Measurements from ENCODE around the gene MYO3B.
"Not testable (repeated sequence)": the region's sequence is repeated elsewhere in the genome, so short reads cannot be mapped to it uniquely, and the experiment has no call there.

Gene MYO3B

DNA sequence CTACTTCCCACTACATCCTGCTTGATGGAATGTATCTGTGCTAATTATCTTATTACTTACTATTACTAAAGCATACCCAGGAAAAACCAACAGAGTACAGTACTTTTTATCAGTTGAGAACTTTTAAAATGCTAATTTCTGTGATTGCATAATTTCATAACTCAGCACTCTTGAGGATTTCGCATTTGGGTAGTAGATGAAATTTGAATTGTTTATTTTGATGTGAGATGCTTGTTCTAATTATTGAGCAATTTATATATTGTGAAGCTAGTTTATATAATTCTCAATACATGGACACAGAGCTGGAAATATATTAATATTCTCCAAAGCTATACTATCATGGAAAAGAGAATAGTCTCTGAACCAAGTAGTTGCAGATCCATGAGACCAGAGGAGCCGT, 432.7 kb downstream of the MYO3B start:
- H3K27me3 ChIP-seq = no peaks in the 10 kb centered on the region
- DNase-seq = no peak
- TF ChIP-seq, protein P1, sequence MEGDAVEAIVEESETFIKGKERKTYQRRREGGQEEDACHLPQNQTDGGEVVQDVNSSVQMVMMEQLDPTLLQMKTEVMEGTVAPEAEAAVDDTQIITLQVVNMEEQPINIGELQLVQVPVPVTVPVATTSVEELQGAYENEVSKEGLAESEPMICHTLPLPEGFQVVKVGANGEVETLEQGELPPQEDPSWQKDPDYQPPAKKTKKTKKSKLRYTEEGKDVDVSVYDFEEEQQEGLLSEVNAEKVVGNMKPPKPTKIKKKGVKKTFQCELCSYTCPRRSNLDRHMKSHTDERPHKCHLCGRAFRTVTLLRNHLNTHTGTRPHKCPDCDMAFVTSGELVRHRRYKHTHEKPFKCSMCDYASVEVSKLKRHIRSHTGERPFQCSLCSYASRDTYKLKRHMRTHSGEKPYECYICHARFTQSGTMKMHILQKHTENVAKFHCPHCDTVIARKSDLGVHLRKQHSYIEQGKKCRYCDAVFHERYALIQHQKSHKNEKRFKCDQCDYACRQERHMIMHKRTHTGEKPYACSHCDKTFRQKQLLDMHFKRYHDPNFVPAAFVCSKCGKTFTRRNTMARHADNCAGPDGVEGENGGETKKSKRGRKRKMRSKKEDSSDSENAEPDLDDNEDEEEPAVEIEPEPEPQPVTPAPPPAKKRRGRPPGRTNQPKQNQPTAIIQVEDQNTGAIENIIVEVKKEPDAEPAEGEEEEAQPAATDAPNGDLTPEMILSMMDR (IDR thresholded peaks at IDR 0.05; ENCODE audit: low read depth, low read length) = no peak
- H3K9me3 ChIP-seq = no peaks in the 10 kb centered on the region
- no peaks in the 10 kb centered on the region for H3K4me1 ChIP-seq
- H3K36me3 ChIP-seq = no peaks in the 10 kb centered on the region
- no peak overlapping the region for H3K4me3 ChIP-seq (ENCODE audit: low read depth, low read length)

DNA sequence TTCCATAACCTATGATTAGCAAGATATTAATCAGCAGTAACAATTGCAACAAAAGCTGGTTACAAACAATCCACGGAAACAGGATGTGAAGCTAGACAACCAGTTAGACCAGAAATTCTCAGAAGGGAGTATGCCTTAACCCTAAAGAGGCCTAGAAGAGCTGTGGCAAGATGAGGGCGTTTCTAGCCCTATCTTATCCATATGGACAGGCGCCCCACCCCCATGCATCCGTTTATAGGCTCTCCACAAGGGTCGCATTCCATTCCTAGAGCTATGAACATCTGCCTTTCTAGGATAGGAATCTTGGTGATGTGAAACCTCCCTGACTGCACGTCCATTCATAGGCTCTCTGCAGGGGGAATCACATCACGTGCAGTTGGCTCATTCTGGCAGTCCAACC, 441.0 kb downstream of the MYO3B start:
- H3K27me3 ChIP-seq; H3K4me1 ChIP-seq; H3K36me3 ChIP-seq; DNase-seq; H3K9me3 ChIP-seq; H3K4me3 ChIP-seq (ENCODE audit: low read depth, low read length): not testable (repeated sequence)

DNA sequence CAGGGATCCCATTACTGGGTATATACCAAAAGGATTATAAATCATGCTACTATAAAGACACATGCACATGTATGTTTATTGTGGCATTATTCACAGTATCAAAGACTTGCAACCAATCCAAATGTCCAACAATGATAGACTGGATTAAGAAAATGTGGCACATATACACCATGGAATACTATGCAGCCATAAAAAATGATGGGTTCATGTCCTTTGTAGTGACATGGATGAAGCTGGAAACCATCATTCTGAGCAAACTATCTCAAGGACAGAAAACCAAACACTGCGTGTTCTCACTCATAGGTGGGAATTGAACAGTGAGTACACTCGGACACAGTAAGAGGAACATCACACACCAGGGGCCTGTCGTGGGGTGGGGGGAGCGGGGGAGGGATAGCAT, 457.1 kb downstream of the MYO3B start:
- not testable (repeated sequence) for H3K4me3 ChIP-seq (ENCODE audit: low read depth, low read length); DNase-seq; H3K36me3 ChIP-seq; H3K4me1 ChIP-seq; H3K27me3 ChIP-seq; H3K9me3 ChIP-seq

DNA sequence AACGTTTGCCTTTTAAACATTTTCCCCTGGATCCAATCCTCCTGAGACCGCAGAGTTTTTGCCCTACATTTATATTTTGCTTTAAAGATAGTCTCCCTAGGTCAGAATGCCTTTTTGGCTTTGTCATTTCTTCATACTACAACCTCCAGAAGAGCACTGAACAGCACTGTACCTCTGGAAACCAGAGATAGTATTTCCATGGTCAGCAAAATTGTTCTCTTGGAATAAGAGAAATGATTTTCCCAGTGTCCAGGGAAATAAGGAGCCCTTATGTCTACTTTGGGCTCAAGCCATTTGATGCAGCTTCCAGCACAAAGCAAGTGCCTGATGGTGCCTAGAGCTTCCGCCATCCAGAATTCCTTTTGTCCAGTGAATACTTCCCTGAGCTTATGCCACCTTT, 461.7 kb downstream of the MYO3B start:
- Histone ChIP-seq H3K9me3 (no peaks in the 10 kb centered on the region), H3K4me1 (no peaks in the 10 kb centered on the region), H3K27me3 (no peaks in the 10 kb centered on the region), H3K4me3 (ENCODE audit: low read depth, low read length) (no peak overlapping the region), H3K36me3 (no peaks in the 10 kb centered on the region)
- TF ChIP-seq, protein P1 (IDR thresholded peaks at IDR 0.05; ENCODE audit: low read depth, low read length) = no peak
- DNase-seq = no peak

DNA sequence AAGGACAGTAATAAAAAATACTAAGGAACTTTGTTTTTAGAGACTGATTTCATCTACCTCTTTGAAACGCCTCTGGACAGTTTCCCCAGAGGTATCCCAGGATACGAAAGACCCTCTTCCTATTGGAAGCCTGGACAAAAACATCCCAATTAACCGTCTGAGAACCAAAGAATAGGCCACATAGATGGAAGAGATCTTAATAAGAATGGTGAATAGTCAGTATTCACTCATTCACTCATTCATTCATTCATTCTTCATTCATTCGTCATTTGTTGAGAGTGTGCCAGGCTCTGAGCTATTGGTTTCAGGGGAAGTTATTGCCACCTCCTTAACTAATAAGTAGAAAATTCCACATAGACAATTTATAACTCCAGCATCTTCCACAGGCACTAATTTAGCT, 464.0 kb downstream of the MYO3B start:
- TF ChIP-seq, protein P1 (IDR thresholded peaks at IDR 0.05; ENCODE audit: low read depth, low read length) = no peak
- Histone ChIP-seq H3K4me1 (no peaks in the 10 kb centered on the region), H3K36me3 (no peaks in the 10 kb centered on the region), H3K9me3 (no peaks in the 10 kb centered on the region), H3K27me3 (no peaks in the 10 kb centered on the region), H3K4me3 (ENCODE audit: low read depth, low read length) (no peak overlapping the region)
- DNase-seq = no peak

DNA sequence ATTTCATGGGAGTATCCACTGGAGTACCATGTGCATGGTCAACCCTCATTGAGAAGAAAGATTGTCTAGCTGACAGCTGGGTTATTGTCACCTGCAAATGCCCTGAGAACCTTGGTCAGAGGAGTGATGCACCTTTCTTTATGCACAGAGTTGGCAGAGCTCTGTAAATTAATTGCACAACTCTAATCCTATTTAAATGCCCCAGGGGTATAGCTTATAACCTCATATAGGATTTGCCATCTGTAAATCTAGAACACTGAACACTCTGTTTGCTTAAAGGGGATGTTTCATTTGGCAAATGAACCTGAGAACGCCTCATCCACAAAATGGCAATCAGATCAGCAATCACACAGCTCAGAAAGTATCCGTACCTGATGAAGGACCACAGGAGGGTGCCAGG, 465.4 kb downstream of the MYO3B start:
- Histone ChIP-seq H3K9me3 (no peaks in the 10 kb centered on the region), H3K36me3 (no peaks in the 10 kb centered on the region), H3K27me3 (no peaks in the 10 kb centered on the region), H3K4me1 (no peaks in the 10 kb centered on the region), H3K4me3 (ENCODE audit: low read depth, low read length) (no peak overlapping the region)
- TF ChIP-seq, protein P1 (IDR thresholded peaks at IDR 0.05; ENCODE audit: low read depth, low read length) = no peak
- DNase-seq = no peak

DNA sequence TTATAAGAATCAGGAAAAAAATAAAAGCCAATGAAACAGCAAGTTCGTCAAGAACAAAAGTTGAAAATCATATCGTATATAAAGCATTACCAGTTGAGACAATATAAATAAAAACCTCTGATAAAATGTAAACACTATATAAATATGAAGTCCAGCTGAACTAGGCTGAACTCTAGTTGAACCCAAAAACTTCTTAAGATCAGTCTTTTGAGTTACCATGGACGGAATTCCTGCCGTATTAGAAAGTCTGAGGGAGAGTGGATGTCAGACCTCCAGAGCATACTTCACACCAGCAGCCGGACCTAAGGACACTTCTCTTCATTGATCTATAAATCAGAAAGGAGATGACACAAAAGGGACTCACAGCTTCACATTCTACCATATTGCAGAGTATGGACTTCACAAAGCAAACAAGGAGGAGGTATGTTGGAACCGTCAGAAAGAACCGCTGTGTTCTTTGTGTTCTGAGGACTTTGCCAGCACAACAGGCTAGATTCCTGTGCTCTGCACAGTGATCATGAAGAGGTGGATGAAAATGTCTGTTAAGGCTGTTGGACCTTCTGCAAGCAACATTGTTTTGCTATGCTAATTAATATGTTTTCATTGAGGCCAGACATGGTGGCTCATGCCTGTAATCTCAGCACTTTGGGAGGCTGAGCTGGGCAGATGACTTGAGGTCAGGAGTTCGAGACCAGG, 469.9 kb downstream of the MYO3B start:
- TF ChIP-seq, protein P1 (IDR thresholded peaks at IDR 0.05; ENCODE audit: low read depth, low read length) = no peak
- Histone ChIP-seq H3K27me3 (no peaks in the 10 kb centered on the region), H3K4me1 (no peaks in the 10 kb centered on the region), H3K4me3 (ENCODE audit: low read depth, low read length) (no peak overlapping the region), H3K9me3 (no peaks in the 10 kb centered on the region), H3K36me3 (no peaks in the 10 kb centered on the region)
- DNase-seq = no peak
